ENCODE measurements around the gene DNAH5.

DNAH5 gene

DNA sequence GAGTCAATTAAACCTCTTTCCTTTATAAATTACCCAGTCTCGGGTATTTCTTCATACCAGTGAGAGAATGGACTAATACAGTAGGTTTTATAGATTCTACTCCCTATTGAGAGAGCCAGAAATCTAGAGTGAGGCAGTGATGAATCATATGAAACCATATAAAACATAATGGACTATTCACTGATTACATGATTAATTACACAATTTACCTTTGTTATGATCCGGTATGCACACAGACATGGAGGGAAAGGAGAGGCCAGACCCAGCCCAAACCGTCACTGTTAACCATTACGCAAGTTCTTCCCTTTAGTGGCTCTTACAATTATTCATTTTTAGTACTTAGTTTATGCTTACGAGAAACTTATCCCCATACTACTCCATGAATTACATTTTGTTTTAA lies 205.0 kb downstream of the DNAH5 start:
- no peak for DNase-seq (ENCODE audit: low read depth in 4 of 4, low spot score in 1 of 4)

DNA sequence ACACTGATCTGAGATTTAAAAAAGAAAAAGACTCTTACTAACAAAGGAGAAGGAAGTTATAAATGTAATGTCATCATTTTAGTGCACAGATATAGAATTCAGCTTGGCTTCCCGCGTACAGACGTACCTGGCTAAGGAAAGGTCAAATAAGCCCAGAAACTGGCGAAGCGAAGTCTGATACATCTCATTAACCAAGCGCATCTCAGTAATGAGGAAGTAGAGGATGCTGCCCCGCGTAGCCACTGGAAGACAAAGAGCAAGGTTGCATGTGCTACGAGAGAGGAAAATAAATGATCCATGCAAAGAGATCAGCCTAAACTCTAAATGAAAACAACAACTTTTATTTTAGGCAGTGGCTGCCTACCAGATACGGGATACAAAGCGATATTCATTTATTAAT lies 208.8 kb downstream of the DNAH5 start:
- no peak for DNase-seq (ENCODE audit: low read depth in 4 of 4, low spot score in 1 of 4)

DNA sequence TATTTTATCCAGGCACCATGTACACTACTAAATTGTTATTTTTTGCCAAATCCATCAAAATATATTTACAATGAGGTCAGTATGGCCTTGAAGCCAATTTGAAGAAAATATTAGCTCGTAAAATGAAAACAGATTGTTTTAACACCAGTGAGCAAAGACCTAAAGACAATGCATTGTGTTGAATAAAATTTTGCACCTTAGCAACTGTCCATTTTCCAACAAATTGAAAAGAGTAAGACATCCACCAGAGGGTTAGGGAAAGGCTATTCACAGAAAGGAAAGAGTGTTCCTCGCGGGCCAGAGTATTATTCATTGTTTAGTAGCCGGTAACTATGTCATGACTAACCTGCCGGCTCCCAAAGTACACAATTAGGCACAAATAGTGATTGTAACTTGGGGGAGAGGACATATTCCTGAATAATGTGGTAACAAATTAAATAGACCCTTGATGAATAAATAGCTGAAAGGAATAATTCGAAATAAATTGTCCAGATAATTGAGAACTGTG lies 213.3 kb downstream of the DNAH5 start:
- no peak for DNase-seq (ENCODE audit: low read depth in 4 of 4, low spot score in 1 of 4)

DNA sequence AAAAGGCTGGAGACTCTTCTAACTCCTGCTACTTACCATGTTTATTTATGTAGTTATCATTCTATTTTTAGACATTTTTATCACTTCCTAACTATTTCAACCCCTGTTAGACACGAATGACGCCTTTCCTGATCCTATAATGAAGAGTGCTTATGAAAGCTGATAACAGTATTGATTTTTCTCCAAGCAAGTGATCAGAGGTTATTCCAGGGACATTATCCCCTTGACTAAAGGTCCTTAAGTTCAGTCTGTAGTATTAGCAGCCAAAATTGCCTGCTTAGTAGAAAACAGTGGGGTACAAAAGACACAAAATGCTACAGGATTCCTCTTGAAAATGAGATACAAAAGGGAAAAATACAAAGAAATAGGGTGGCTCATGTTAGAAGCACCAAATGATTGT lies 235.6 kb downstream of the DNAH5 start:
- no peak for DNase-seq (ENCODE audit: low read depth in 4 of 4, low spot score in 1 of 4)

DNA sequence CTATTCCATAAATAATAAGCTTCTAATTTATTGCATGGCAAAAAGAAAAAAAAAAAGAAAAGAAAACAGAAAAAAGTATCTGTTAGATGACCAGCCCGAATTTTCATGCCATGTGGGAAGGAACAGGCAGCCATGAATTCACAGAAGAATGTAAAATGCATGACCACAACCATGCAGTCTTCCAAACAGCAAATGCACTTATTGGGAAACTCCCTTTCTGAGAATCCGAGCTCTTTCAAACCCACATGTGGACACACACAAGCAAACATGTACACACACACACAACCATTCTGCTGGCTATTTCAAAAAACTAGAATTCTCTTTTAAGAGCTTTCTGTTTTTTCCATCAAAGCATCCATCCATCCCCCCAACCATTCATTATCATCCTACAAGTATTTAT lies 236.1 kb downstream of the DNAH5 start:
- no peak for DNase-seq (ENCODE audit: low read depth in 4 of 4, low spot score in 1 of 4)

DNA sequence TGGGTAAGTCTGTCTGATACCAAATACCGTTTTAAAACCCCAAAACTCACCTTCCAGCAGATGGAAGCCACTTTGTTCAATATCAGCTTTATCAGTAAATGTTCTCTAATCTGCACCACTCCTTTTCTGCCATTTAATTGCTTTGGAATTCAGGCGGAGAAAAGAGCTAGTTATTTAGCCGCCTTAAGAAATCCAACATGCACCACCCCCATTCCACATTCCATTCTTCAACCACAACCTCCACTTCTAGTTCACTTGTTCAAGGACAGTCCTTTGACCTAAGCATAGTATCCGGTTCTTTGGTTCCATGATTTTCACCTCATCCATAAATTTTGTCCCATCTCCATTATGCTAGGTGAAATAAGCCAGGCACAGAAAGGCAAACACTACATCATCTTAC lies 240.1 kb downstream of the DNAH5 start:
- DNase-seq (ENCODE audit: low read depth in 4 of 4, low spot score in 1 of 4), result no peak

DNA sequence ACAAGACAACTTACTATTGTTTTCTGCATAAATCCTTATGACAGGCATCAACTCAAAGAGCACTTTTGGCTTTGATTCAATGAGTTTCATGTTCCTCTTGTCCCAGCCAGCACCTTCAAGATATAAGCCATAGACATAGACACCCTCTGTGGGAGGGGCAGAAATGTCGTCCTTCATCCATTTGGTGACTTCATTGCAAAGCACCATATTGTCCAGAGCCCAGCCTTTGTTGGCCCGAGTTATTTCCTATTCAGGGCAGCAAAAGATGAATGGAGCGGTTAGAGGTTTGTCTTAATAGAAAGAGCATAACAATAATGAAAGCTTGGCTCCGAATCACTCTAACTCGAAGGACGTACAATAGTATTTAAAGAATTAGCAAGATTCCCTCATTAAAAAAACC lies 243.9 kb downstream of the DNAH5 start:
- DNase-seq (ENCODE audit: low read depth in 4 of 4, low spot score in 1 of 4), result no peak

DNA sequence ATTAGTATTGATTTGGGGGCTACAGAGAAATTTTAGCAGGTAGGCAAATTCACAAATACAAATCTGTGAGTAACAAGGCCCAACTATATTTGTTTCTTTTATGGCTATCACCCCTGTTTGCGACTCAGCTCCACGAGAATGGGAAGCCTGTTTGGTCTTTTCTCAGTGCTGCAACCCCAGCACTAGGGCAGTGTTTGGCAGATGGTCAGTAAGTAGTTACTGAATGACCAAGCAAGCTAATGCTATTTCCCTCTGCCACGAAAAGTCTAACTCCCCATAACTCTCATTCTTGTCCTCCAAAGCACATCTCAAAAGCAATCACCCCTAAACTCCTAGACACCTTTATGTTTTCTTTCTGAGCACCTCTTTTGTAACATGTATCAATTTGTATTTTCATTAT lies 245.6 kb downstream of the DNAH5 start:
- no peak for DNase-seq (ENCODE audit: low read depth in 4 of 4, low spot score in 1 of 4)

DNA sequence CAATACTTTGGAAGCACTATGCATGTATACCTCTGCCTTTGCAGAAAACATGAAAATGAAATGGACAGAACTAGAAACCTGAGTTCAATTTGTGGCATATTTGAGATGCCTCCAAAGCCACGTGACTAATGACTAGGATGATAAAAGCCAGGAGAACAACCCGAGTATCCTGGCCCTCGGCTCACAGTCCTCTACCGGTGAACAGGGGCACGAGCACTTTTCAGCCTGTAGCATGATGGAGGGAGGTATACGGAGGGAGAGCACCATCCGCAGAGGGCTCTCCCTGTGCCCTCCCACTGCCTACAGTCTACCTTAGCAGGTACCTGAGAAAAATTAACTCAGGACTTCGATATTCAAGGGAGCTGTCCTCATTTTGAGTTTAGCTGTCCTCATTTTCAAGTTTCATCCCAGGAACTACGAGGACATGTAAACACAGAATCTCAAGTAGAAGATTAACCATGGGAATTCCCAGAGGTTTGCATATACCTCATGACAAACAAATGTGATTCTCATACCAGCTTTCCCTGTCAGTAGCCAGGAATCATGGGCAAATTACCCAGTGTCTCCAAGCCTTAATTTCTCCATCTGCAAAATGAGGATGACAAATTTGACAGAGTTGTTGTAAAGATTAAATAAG lies 249.3 kb downstream of the DNAH5 start:
- DNase-seq (ENCODE audit: low read depth in 4 of 4, low spot score in 1 of 4), result no peak

DNA sequence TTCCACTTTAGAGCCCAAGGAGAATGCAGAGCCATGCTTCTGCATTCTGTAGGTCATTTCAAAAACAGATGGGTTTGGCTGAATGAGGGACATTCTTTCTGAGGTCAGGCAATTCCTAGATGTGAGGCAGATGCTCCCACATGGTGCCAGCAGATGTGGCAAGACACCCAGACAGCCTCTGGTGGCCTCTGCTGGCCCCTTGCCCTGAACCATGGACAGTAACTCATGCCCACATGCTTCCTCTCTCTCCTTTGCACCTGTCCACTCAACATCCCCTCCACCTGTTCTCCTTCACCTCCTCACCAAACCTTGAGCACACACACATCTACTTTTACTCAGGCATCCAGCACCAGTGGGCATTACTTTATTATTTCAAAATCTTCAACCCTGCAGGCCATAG lies 252.3 kb downstream of the DNAH5 start:
- no peak for DNase-seq (ENCODE audit: low read depth in 4 of 4, low spot score in 1 of 4)

DNA sequence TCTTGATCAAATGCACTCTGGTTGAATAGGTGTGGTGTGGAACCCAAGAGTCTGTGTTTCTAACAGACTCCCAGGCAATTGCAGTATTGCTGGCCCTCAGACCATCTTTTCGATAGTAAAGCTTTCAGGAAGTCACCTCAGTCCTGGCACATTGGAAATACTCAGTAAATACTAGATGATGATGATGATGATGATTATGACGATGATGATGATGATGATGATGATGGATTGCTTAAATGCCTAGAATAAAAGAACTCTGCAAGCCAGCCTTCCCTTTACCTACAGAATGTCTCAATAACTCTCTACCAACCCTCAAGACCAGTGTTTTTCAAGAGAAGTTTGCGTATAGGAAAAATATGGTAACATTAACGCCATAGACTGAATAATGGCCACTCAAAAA lies 268.0 kb downstream of the DNAH5 start:
- no peak for DNase-seq (ENCODE audit: low read depth in 4 of 4, low spot score in 1 of 4)

DNA sequence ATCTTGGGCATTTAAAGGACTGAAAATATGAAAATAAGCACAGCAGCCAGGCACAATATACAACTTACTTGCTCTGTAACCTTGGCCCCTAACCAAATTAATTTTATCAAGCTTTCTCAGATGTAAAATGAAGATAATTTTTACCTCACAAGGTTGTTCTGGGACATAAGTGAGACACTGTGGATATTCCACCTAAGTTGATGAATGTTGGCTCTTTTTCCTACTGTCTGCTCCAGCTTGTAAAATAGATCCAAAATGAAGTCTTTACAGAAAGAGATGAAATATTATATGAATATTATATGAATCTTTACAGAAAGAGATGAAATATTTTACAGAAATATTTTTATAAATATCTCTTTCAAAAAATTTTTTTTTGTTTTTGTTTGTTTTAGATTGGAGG lies 270.1 kb downstream of the DNAH5 start:
- no peak for DNase-seq (ENCODE audit: low read depth in 4 of 4, low spot score in 1 of 4)

DNA sequence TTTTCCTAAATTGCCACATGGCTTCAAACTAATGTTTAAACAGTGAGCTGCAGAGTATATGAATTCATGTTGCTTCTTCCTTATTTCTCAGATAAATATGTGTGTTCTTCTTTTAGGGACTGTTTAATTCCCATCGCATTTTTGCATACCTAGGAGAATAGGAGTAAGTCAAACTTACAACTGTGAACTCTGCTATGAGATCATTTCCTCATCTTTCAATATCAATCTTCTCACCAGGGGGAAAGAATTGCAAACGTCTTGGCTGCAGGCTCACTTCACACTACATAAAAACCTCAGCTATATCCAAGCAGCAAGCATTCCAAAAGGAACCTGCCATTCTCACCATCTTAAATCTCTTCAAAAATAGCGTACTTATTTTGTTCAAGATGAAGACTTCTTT lies 271.0 kb downstream of the DNAH5 start:
- DNase-seq (ENCODE audit: low read depth in 4 of 4, low spot score in 1 of 4), result no peak

DNA sequence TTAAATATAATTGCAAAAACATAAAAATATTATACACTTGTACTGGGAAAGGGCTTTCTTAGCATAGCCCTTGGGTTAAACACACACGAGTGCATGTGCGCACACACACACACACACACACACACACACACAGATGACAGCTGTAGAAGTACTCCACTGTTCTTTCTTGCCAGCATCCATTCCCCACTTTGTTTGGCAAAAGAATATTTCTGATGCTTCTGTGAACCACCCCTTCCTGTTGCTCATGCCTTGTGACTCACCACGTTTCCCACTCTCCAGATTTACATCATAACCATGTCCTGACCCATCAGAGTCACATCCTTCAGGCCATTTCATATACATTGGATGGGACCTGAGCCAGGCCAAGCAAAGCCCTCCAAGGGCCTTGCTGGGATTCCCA lies 280.1 kb downstream of the DNAH5 start:
- DNase-seq (ENCODE audit: low read depth in 4 of 4, low spot score in 1 of 4), result no peak

DNA sequence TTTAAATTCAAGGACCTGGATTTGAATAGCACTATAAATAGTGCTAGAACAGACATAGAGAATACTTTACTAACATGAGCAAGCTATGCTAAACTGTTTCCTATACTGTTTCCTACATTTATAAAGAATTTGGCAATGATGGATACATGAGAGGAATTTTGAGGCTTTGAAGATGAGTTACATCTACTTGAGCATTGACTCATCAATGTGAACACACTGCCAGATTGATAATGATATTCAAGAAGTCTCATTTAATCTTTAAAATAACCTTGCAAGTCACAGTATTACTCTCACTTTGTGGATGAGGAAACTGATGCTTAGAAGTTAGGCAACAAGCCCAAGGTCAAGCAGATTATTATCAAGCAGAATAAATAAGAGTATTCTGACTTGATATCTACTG lies 281.9 kb downstream of the DNAH5 start:
- DNase-seq (ENCODE audit: low read depth in 4 of 4, low spot score in 1 of 4), result no peak

DNA sequence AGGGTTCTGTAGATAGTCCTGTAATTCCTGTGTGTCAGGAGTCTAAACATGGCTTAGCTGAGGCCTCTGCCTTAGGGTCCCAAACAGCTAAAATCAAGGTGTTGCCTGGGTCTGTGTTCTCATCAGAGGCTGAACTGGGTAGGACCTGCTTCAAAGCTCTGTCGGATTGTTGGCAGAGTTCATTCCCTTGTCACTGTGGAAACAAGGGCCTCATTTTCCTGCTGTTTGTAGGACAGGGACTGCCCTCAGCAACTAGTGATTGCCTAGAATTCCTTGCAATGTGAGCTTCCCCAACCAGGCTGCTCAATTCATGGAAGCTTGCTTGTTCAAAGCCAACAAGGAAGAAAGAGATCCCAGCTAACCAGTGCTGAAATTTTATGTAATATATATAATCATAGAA lies 283.2 kb downstream of the DNAH5 start:
- DNase-seq (ENCODE audit: low read depth in 4 of 4, low spot score in 1 of 4), result no peak

DNA sequence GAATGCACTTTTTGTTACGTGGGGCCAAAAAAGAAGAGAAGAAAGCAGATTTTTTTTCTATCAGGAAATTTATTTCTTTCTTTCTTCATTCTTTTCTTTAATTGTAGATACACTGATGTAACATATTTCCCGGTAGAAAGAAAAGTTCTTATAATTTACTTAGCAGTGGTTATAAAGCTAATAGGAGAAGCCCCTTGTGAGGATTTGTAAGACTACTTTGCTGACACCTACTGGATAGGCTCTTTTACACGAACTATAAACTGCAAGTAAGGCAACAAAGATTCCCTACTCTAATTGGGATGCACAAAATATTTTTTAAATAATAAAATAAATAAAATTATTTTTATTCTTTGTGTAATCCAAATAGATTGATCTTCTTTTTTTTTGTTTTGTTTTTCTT lies 284.4 kb downstream of the DNAH5 start:
- no peak for DNase-seq (ENCODE audit: low read depth in 4 of 4, low spot score in 1 of 4)

DNA sequence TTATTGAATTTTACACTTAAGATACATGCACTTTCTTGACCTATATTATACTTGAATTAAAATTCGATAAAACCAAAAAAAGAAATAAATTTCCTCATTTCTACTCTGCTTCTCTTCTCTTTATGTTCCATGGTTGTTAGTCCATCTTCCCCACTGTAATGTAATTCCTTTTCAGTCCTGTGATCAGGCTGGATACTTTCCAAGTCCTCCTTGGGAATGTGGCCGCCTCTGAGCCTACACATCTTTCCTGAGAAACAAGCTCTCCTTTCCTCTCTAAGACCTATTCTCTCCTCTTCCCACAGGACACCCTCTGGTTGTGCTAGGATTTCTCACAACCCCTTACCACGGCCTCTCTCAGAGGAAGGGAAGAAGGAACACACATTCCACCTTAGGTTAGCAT lies 285.1 kb downstream of the DNAH5 start:
- DNase-seq (ENCODE audit: low read depth in 4 of 4, low spot score in 1 of 4), result no peak

DNA sequence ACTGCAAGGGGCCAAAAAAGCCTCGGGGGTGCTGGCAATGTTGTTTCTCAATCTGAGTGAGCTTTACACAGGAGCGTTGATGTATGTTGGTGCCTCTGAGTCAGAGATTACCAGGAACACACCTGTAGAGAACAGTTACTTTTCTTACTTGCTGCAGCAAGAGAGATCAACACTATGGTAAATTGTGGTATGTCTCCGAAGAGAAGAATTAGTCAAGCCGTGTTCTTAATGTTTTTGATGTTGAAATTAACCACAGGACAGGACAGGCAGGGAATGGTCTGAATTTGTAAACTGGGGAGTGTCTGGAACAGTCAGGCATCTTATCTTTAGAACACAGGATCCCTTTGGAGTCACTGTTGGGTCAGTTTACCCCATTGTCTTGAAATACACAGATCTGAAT lies 285.7 kb downstream of the DNAH5 start:
- DNase-seq (ENCODE audit: low read depth in 4 of 4, low spot score in 1 of 4), result no peak

DNA sequence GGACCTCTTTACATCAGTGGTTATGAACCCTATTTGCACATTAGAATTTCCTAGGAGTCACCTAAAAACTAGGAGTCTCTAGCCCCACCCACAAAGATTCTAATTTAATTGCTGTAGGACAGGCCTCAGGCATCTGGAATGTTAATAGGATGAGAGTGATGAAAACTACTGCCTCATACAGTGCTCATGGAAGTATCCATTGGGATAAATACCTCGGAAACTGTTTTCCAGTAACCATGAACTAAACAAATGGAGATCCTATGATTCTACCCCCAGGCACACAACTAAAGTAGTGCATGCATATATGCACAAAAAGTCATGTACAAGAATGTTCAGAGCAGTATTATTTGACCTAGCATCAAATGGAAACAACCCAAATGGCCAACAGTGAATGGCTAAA lies 286.3 kb downstream of the DNAH5 start:
- no peak for DNase-seq (ENCODE audit: low read depth in 4 of 4, low spot score in 1 of 4)

DNA sequence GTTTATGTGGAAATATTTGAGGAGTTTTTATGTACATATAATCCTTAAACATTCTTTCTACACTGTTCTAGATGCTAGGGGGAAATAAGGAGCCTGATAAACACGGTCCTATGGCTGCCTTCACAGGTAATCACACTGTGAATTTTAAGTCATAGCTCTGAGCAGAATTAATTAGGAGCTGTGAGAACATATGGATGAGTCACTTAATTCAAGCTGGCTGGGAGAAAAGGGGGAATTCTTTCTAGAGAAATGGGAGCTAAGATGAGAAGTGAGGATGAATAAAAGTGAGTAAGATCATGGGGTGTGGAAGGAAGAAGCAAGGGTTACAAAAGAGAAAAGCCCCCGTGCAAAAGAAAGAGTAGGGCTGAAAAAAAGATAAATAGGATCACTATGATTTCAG lies 290.8 kb downstream of the DNAH5 start:
- DNase-seq (ENCODE audit: low read depth in 4 of 4, low spot score in 1 of 4), result no peak

DNA sequence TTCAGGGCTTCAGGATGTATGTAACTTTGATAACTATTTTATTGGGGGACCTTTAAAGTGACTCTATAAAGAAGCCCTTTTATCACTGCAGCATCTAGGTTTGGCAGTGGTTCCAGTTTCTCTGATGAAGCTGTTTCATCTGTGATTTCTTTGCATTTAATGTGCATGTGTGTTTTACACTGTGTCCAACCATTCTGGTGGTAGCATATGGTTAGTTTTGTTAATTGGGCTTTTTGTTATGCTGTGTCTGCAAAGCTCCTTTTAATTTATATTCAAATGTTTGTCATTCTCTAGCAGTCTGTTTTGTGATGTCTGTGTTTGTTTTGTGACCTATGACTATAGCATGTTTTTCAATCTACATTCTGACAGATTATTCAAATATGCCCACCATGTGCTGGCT lies 294.8 kb downstream of the DNAH5 start:
- no peak for DNase-seq (ENCODE audit: low read depth in 4 of 4, low spot score in 1 of 4)

DNA sequence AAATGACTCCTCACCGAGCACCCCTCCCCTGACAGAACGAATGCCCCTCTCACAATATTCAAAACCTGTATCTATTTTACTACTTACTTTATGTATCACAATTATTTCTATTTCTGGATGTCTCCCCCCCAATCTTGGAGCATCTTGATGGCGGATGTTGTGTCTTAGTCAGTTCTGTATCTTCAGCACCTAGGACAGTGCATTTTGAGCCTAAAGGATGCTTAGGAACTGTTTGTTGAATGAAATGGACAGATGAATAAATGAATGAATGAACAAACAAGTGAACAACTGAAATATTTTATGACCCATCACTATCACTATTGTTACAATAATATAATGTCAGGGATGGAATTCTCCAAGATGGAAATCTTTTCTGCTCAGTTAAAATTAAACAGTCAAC lies 295.7 kb downstream of the DNAH5 start:
- DNase-seq (ENCODE audit: low read depth in 4 of 4, low spot score in 1 of 4), result no peak

DNA sequence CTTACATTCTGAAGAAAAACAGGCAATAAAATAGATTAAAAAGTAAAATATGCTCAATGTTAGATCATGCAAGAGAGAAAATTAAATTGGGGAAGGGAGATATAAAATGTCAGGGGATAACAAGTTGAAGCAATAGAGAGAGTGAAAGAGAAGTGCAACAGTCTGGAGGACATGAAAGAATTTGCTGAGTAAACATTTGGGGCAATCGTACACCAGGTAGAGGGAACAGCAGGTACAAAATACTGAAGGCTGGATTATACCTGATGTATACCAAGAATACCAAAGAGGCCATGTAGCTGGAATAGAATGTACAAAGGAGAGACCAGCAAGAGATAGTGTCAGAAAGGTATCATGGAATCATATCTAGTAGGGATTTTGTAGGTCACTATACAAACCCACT lies 300.8 kb downstream of the DNAH5 start:
- DNase-seq (ENCODE audit: low read depth in 4 of 4, low spot score in 1 of 4), result no peak

Data from stimulated activated CD4-positive, alpha-beta T cell treated with anti-CD3 and anti-CD28 coated beads, Interleukin-1b, Interleukin-23, amount 100 ng/mL, for 24 hours (primary cell).